ENCODE data around the gene EPPIN.
A peak's percentile ranks its signal among the peaks of the same experiment; 100 is the strongest.
"Not testable (repeated sequence)": the region's sequence is repeated elsewhere in the genome, so short reads cannot be mapped to it uniquely, and the experiment has no call there.

EPPIN gene

DNA sequence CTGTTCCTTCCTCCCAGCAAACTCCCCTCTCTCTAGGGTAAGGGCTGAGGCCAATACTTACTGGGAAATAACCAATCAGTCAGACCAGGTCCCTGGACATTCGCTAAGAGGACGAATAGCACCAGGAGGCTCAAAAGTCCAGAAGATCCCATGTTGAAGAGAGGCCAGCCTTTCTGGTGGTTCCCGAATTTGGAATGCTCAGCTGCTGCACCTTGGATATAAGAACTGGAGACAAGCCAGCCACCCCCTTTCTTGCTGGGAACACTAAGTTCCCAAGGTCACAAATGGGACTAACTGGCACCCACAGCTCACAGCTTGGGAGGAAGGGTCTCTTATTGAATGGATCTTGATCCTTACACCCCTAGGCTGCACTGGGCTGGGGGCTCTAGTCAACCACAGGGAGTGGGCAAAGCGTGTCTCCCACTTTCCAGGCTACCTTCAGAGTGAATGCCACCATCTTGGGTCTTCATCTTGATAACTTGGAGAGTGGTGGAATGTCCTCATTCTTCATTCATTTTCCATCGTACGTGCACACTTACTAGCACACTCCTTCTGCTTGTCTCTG lies at the start of gene EPPIN:
EPPIN (minus strand) TSS at position 196 of the 565 bp plus-strand sequence; CDS start at position 152, 44 bp downstream.
- no peak within 1 kb of the TSS for H3K4me3 ChIP-seq (ENCODE audit: low read depth, low read length)
- no peak for DNase-seq (ENCODE audit: low read depth)
- no peak for TF ChIP-seq CTCF (IDR thresholded peaks at IDR 0.05; ENCODE audit: low read depth, low read length, missing control alignments)

DNA sequence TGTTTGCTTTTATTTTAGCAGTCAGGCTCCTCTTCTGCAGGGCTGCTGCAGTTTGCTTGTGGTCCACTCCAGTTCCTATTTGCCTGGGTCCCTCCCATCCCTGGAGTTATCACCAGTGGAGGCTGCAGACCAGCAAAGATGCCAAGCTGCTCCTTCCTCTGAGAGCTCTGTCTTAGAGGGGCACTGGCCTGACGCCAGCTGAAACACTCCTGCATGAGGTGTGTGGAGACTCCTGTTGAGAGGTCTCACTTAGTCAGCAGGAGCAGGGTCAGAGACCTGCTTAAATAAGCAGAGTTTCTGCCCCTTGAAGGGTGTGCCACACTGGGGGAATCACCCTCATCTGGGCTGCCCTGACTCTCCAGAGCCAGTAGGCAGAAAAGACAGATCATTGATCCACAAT lies 48.0 kb upstream of the EPPIN start:
- no peak overlapping the region for H3K4me3 ChIP-seq (ENCODE audit: low read depth, low read length)
- TF ChIP-seq CTCF (IDR thresholded peaks at IDR 0.05; ENCODE audit: low read depth, low read length, missing control alignments): no peak
- DNase-seq (ENCODE audit: low read depth): no peak

DNA sequence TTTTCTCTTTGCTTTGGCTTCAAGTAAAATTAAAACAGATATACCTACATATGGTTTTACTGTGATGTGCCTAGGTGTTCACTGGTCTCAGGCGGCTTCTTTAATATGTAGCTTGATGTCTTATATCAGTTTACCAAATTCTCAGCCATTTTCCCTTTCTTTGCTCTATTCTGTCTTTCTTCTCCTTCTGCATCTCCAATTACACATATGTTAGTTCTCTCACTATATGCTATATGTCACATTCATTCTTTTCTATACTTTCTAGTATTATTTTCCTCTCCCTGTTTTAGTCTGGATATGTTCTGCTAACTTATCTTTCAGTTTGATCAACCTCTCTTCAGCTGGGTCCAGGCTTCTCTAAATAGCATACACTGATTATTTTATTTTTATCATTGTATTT lies 46.3 kb upstream of the EPPIN start:
- DNase-seq (ENCODE audit: low read depth): no peak
- no peak for TF ChIP-seq CTCF (IDR thresholded peaks at IDR 0.05; ENCODE audit: low read depth, low read length, missing control alignments)
- H3K4me3 ChIP-seq (ENCODE audit: low read depth, low read length): no peak overlapping the region

GRCh38 chr20:45592574-45593189 lies 45.5 kb upstream of the EPPIN start:
- no peak overlapping the region for H3K4me3 ChIP-seq (ENCODE audit: low read depth, low read length)
- peak; percentile 79 for TF ChIP-seq CTCF (IDR thresholded peaks at IDR 0.05; ENCODE audit: low read depth, low read length, missing control alignments)
- DNase-seq (ENCODE audit: low read depth): peak; percentile 29

DNA sequence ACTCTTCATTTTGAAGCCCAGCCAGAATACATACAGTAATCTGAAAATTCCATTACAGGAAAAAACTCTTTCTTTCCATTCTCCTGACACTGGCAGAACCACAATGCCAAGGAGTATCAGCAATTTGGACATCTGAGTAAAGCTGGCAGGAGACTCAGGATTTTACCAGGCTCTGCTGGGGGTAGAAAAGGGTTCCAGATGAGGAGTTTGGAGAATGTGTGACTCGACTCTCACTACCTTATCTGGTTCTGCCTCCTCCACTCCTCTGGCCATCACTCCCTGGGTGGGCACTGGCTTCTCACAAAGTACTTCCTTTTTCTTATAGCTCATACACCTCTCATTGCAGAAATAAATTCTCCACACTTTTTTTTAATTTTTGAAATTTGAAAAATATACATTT lies 42.5 kb upstream of the EPPIN start:
- no peak for DNase-seq (ENCODE audit: low read depth)
- TF ChIP-seq CTCF (IDR thresholded peaks at IDR 0.05; ENCODE audit: low read depth, low read length, missing control alignments): no peak

DNA sequence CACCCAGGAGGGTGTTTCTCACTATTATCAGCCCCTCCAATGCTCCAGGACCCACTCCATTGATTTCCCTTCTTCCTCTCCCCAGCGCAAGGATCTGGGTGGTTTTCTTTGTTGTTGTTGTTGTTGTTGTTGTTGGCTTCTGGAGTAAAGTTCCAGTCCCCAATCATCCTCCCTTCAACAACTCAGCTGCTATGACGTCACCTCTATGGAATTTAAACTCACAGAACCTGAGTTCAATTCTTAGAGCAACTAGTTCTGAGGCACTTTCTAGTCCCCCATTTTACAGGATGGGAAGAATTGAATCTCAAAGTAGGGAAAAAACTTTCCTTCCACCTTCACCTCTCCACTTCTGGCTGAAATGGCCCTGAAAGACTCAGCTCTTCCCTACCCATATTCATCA lies 41.6 kb upstream of the EPPIN start:
- no peak overlapping the region for H3K4me3 ChIP-seq (ENCODE audit: low read depth, low read length)
- no peak for TF ChIP-seq CTCF (IDR thresholded peaks at IDR 0.05; ENCODE audit: low read depth, low read length, missing control alignments)
- no peak for DNase-seq (ENCODE audit: low read depth)

More for the DNA sequence above, 42.5 kb upstream of the EPPIN start:
- H3K4me3 ChIP-seq (ENCODE audit: low read depth, low read length): no peak overlapping the region

- not testable (repeated sequence) for H3K4me3 ChIP-seq (ENCODE audit: low read depth, low read length); DNase-seq (ENCODE audit: low read depth)
Measured at GRCh38 chr20:45585986-45586385, 38.8 kb upstream of the EPPIN start.

DNA sequence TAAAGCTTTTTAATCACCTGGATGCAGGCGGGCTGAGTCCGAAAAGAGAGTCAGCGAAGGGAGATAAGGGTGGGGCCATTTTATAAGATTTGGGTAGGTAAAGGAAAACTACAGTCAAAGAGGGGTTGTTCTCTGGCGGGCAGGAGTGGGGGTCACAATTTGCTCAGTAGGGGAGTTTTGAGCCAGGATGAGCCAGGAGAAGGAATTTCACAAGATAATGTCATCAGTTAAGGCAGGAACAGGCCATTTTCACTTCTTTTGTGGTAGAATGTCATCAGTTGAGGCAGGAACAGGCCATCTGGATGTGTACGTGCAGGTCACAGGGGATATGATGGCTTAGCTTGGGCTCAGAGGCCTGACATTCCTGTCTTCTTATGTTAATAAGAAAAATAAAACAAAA lies 37.1 kb upstream of the EPPIN start:
- H3K4me3 ChIP-seq (ENCODE audit: low read depth, low read length); DNase-seq (ENCODE audit: low read depth): not testable (repeated sequence)
